Common myeloid progenitor, CD34-positive (primary cell): ENCODE results near the gene RAPGEF6.

Experiments used
- CTCF ChIA-PET: fragments of 350-600 bp; sonication (Branson Sonifier 250); formaldehyde crosslinking; loops from one replicate; lab custom pipeline; 2021; ENCODE audit warnings: antibody characterized with exemption; lab: Charles Lee
- POLR2A ChIA-PET: fragments of 350-600 bp; sonication (Branson Sonifier 250); formaldehyde crosslinking; loops from one replicate; lab custom pipeline; 2021; ENCODE audit warnings: antibody characterized with exemption; lab: Charles Lee
- DNase-seq, 3 donors: peaks; one replicate each; pipeline versions ENCODE4 v3.0.0 to v3.0.0-alpha.2; 2013
- H3K27ac ChIP-seq, 2 experiments: 1 replicate in 1 of 2; 2 replicates in 1 of 2; pipeline ENCODE4 v1.7.0; 2013; ENCODE audit warnings: inconsistent platforms in 2 of 2, low read length in 2 of 2, mild to moderate bottlenecking in 2 of 2, low read depth in 1 of 2, moderate library complexity in 1 of 2; ENCODE audit not compliant: severe bottlenecking in 2 of 2, insufficient read depth in 1 of 2, poor library complexity in 1 of 2
- H3K27me3 ChIP-seq, 5 experiments: replicated peaks in 2 of 5; 1 replicate in 3 of 5; 2 replicates in 2 of 5; pipeline versions ENCODE4 v1.6.1 to v1.7.0; 2013; ENCODE audit warnings: low read length in 4 of 5, mild to moderate bottlenecking in 2 of 5, moderate library complexity in 2 of 5, inconsistent platforms in 1 of 5; ENCODE audit not compliant: insufficient read depth in 5 of 5, control insufficient read depth in 4 of 5
- H3K36me3 ChIP-seq, 4 experiments: 1 replicate in 2 of 4; 2 replicates in 2 of 4; pipeline versions ENCODE4 v1.6.1 to v1.7.0; 2013; ENCODE audit warnings: low read length in 3 of 4, control low read depth in 1 of 4, mild to moderate bottlenecking in 1 of 4; ENCODE audit not compliant: control insufficient read depth in 4 of 4, insufficient read depth in 4 of 4
- H3K4me1 ChIP-seq, 4 experiments: 1 replicate in 3 of 4; 2 replicates in 1 of 4; pipeline versions ENCODE4 v1.6.1 to v1.7.1; 2013; ENCODE audit warnings: low read length in 3 of 4, mild to moderate bottlenecking in 3 of 4, control low read depth in 1 of 4, inconsistent platforms in 1 of 4, moderate library complexity in 1 of 4; ENCODE audit not compliant: control insufficient read depth in 4 of 4, insufficient read depth in 4 of 4; ENCODE audit errors: control extremely low read depth in 1 of 4
- H3K4me3 ChIP-seq, 7 experiments: 1 replicate in 4 of 7; 2 replicates in 3 of 7; pipeline versions ENCODE4 v1.5.1 to v1.7.0; 2013; ENCODE audit warnings: mild to moderate bottlenecking in 7 of 7, low read length in 6 of 7, moderate library complexity in 6 of 7, inconsistent platforms in 2 of 7, low read depth in 2 of 7, control low read depth in 1 of 7; ENCODE audit not compliant: insufficient read depth in 4 of 7, control insufficient read depth in 1 of 7; ENCODE audit errors: extremely low read depth in 1 of 7
- H3K9me3 ChIP-seq, 5 experiments: 1 replicate in 4 of 5; 2 replicates in 1 of 5; pipeline versions ENCODE4 v1.6.1 to v1.7.1; 2013; ENCODE audit warnings: low read length in 4 of 5, mild to moderate bottlenecking in 2 of 5, inconsistent platforms in 1 of 5, low read depth in 1 of 5, moderate library complexity in 1 of 5; ENCODE audit not compliant: control insufficient read depth in 4 of 5, insufficient read depth in 2 of 5; ENCODE audit errors: control extremely low read depth in 1 of 5
- WGBS: methylation state at CpG from one replicate; pipeline ENCODE4 v1.1.5; 2013; ENCODE audit not compliant: insufficient coverage; 5-methylcytosine and 5-hydroxymethylcytosine counted together

RAPGEF6 gene

GRCh38 chr5:131587541-131587940 is 47.5 kb downstream of the RAPGEF6 start:
- Histone ChIP-seq H3K36me3 (peaks cover 0 to 14% (median 2%) of the 10 kb centered on the region in 4 experiments), H3K9me3 (no peaks in the 10 kb centered on the region), H3K27me3 (no peaks in the 10 kb centered on the region), H3K4me3 (no peak overlapping the region), H3K4me1 (peaks cover 3 to 12% (median 7%) of the 10 kb centered on the region in 4 experiments), H3K27ac (no peak overlapping the region)
- ChIA-PET CTCF (interaction anchor here (0.9 to 8.0 kb wide), 8 partner anchors 9 to 425 kb away, joined by 3 to 126 read pairs (median 4); partner anchors contain the start of gene ACSL6), POLR2A (interaction anchor here (0.8 kb wide), 1 partner anchor 52 kb away, joined by 3 read pairs; no protein-coding TSS in a partner anchor)
- no peak for DNase-seq
- WGBS, result 100% methylated on average over 2 of the region's 2 CpGs

- Histone ChIP-seq H3K27me3 (no peaks in the 10 kb centered on the region), H3K4me1 (peaks cover 0 to 2% (median 0%) of the 10 kb centered on the region in 4 experiments), H3K27ac (no peak overlapping the region), H3K36me3 (peaks cover 5 to 25% (median 15%) of the 10 kb centered on the region in 4 experiments), H3K9me3 (peaks cover 1 to 11% (median 4%) of the 10 kb centered on the region in 5 experiments), H3K4me3 (no peak overlapping the region)
- POLR2A ChIA-PET, result no interaction called here
- 100% methylated on average over 1 of the region's 1 CpG for WGBS
- CTCF ChIA-PET, result interaction anchor here (1.4 kb wide), 1 partner anchor 10 kb away, joined by 3 read pairs; no protein-coding TSS in a partner anchor
- no peak for DNase-seq
Observed at GRCh38 chr5:131581702-131582101, 53.3 kb downstream of the RAPGEF6 start.

- H3K27ac ChIP-seq, result no peak overlapping the region
- H3K27me3 ChIP-seq, result no peaks in the 10 kb centered on the region
- CTCF ChIA-PET, result interaction anchor here (1.2 to 1.4 kb wide), 3 partner anchors 9 to 431 kb away, joined by 3 to 9 read pairs (median 3); no protein-coding TSS in a partner anchor
- H3K4me3 ChIP-seq, result no peak overlapping the region
- DNase-seq, result no peak
- POLR2A ChIA-PET, result no interaction called here
- WGBS, result 97% methylated on average over 33 of the region's 38 CpGs
- H3K4me1 ChIP-seq, result peaks cover 0 to 2% (median 0%) of the 10 kb centered on the region in 4 experiments
- H3K9me3 ChIP-seq, result peaks cover 3 to 16% (median 9%) of the 10 kb centered on the region in 5 experiments
- peaks cover 9 to 32% (median 17%) of the 10 kb centered on the region in 4 experiments for H3K36me3 ChIP-seq
Observed at GRCh38 chr5:131579917-131580671, 54.9 kb downstream of the RAPGEF6 start.

- no peak overlapping the region for H3K27ac ChIP-seq
- ChIA-PET POLR2A (no interaction called here), CTCF (interaction anchor here (1.3 kb wide), 1 partner anchor 10 kb away, joined by 3 read pairs; no protein-coding TSS in a partner anchor)
- H3K36me3 ChIP-seq, result peaks cover 6 to 29% (median 14%) of the 10 kb centered on the region in 4 experiments
- H3K9me3 ChIP-seq, result peaks cover 1 to 36% (median 12%) of the 10 kb centered on the region in 5 experiments
- 99% methylated on average over 8 of the region's 8 CpGs for WGBS
- no peaks in the 10 kb centered on the region for H3K4me1 ChIP-seq
- no peaks in the 10 kb centered on the region for H3K27me3 ChIP-seq
- H3K4me3 ChIP-seq, result no peak overlapping the region
- DNase-seq, result no peak
Observed at GRCh38 chr5:131575660-131576227, 59.3 kb downstream of the RAPGEF6 start.

GRCh38 chr5:131571669-131572168 is 63.3 kb downstream of the RAPGEF6 start:
- Histone ChIP-seq H3K36me3 (peaks cover 5 to 12% (median 8%) of the 10 kb centered on the region in 4 experiments), H3K9me3 (peaks cover 1 to 31% (median 7%) of the 10 kb centered on the region in 5 experiments), H3K27ac (no peak overlapping the region), H3K27me3 (no peaks in the 10 kb centered on the region), H3K4me3 (no peak overlapping the region), H3K4me1 (no peaks in the 10 kb centered on the region)
- no peak for DNase-seq
- CTCF ChIA-PET, result interaction anchor here (0.6 kb wide), 1 partner anchor 9 kb away, joined by 3 read pairs; no protein-coding TSS in a partner anchor
- POLR2A ChIA-PET, result no interaction called here
- 98% methylated on average over 7 of the region's 9 CpGs for WGBS

- H3K27ac ChIP-seq, result no peak overlapping the region
- POLR2A ChIA-PET, result interaction anchor here (0.6 to 0.7 kb wide), 2 partner anchors 11 to 56 kb away, joined by 3 to 4 read pairs; no protein-coding TSS in a partner anchor
- peaks cover 2 to 8% (median 4%) of the 10 kb centered on the region in 4 experiments for H3K36me3 ChIP-seq
- no peaks in the 10 kb centered on the region for H3K27me3 ChIP-seq
- no peak overlapping the region for H3K4me3 ChIP-seq
- WGBS, result 88% methylated on average over 6 of the region's 7 CpGs
- H3K9me3 ChIP-seq, result peaks cover 0 to 25% (median 7%) of the 10 kb centered on the region in 5 experiments
- H3K4me1 ChIP-seq, result no peaks in the 10 kb centered on the region
- no peak for DNase-seq
- CTCF ChIA-PET, result no interaction called here
Observed at GRCh38 chr5:131570757-131571156, 64.3 kb downstream of the RAPGEF6 start.
